Adipocyte (in vitro differentiated cells): Measurements from ENCODE around the gene UBE4A.

Experiments used
- DNase-seq: peaks from one replicate; pipeline ENCODE4 v3.0.0-alpha.2; 2015; ENCODE audit warnings: low read depth
- H3K27me3 ChIP-seq: replicated peaks from 2 replicates; pipeline ENCODE4 v1.7.0; 2013; ENCODE audit warnings: mild to moderate bottlenecking, low read length, moderate library complexity; ENCODE audit not compliant: control insufficient read depth, insufficient read depth
- H3K36me3 ChIP-seq: 2 replicates; pipeline ENCODE4 v1.7.0; 2013; ENCODE audit warnings: low read length, mild to moderate bottlenecking, moderate library complexity; ENCODE audit not compliant: control insufficient read depth, insufficient read depth, severe bottlenecking
- H3K4me1 ChIP-seq: 2 replicates; pipeline ENCODE4 v1.7.0; 2013; ENCODE audit warnings: mild to moderate bottlenecking, low read length, moderate library complexity; ENCODE audit not compliant: control insufficient read depth, insufficient read depth
- H3K4me3 ChIP-seq: 2 replicates; pipeline ENCODE4 v1.7.0; 2013; ENCODE audit warnings: mild to moderate bottlenecking, low read length, moderate library complexity
- H3K9ac ChIP-seq: 2 replicates; pipeline ENCODE4 v1.7.0; 2013; ENCODE audit warnings: mild to moderate bottlenecking, low read length, moderate library complexity
- H3K9me3 ChIP-seq: 2 replicates; pipeline ENCODE4 v1.7.0; 2013; ENCODE audit warnings: mild to moderate bottlenecking, low read length, moderate library complexity; ENCODE audit not compliant: control insufficient read depth

UBE4A gene

GRCh38 chr11:118321386-118322082 lies 37.9 kb upstream of the UBE4A start:
- Histone ChIP-seq H3K4me1 (peaks cover 3% of the 10 kb centered on the region), H3K27me3 (peaks cover 18% of the 10 kb centered on the region), H3K9me3 (peaks cover 4% of the 10 kb centered on the region), H3K4me3 (no peak overlapping the region), H3K36me3 (no peaks in the 10 kb centered on the region), H3K9ac (no peak overlapping the region)
- no peak for DNase-seq

GRCh38 chr11:118322721-118323120 lies 36.7 kb upstream of the UBE4A start:
- H3K4me1 ChIP-seq: no peaks in the 10 kb centered on the region

GRCh38 chr11:118325283-118325682 lies 34.1 kb upstream of the UBE4A start:
- H3K27me3 ChIP-seq: peaks cover 15% of the 10 kb centered on the region
- no peak overlapping the region for H3K4me3 ChIP-seq
- DNase-seq: no peak
- no peaks in the 10 kb centered on the region for H3K9me3 ChIP-seq
- no peak overlapping the region for H3K9ac ChIP-seq
- H3K36me3 ChIP-seq: no peaks in the 10 kb centered on the region
- H3K4me1 ChIP-seq: no peaks in the 10 kb centered on the region

More at GRCh38 chr11:118322721-118323120, 36.7 kb upstream of the UBE4A start:
- Histone ChIP-seq H3K27me3 (peaks cover 11% of the 10 kb centered on the region), H3K9me3 (no peaks in the 10 kb centered on the region), H3K9ac (no peak overlapping the region), H3K4me3 (no peak overlapping the region), H3K36me3 (no peaks in the 10 kb centered on the region)
- no peak for DNase-seq

GRCh38 chr11:118328745-118329144 lies 30.7 kb upstream of the UBE4A start:
- DNase-seq: no peak
- Histone ChIP-seq H3K9ac (no peak overlapping the region), H3K4me3 (no peak overlapping the region)

GRCh38 chr11:118334745-118335144 lies 24.7 kb upstream of the UBE4A start:
- Histone ChIP-seq H3K4me1 (no peaks in the 10 kb centered on the region), H3K27me3 (peaks cover 10% of the 10 kb centered on the region), H3K4me3 (no peak overlapping the region), H3K36me3 (no peaks in the 10 kb centered on the region), H3K9ac (no peak overlapping the region), H3K9me3 (no peaks in the 10 kb centered on the region)
- DNase-seq: no peak

More at GRCh38 chr11:118328745-118329144, 30.7 kb upstream of the UBE4A start:
- H3K27me3 ChIP-seq: peaks cover 8% of the 10 kb centered on the region
- H3K36me3 ChIP-seq: no peaks in the 10 kb centered on the region
- no peaks in the 10 kb centered on the region for H3K4me1 ChIP-seq
- H3K9me3 ChIP-seq: no peaks in the 10 kb centered on the region

- no peak overlapping the region for H3K9ac ChIP-seq
- H3K27me3 ChIP-seq: peaks cover 36% of the 10 kb centered on the region
- H3K9me3 ChIP-seq: no peaks in the 10 kb centered on the region
- no peak for DNase-seq
- H3K4me3 ChIP-seq: no peak overlapping the region
- no peaks in the 10 kb centered on the region for H3K4me1 ChIP-seq
- H3K36me3 ChIP-seq: no peaks in the 10 kb centered on the region
Observed at GRCh38 chr11:118338637-118339061, 20.8 kb upstream of the UBE4A start.

GRCh38 chr11:118339281-118339961 lies 20.0 kb upstream of the UBE4A start:
- Histone ChIP-seq H3K27me3 (peaks cover 44% of the 10 kb centered on the region), H3K4me3 (no peak overlapping the region), H3K9me3 (no peaks in the 10 kb centered on the region), H3K9ac (no peak overlapping the region), H3K36me3 (no peaks in the 10 kb centered on the region), H3K4me1 (no peaks in the 10 kb centered on the region)
- DNase-seq: no peak

GRCh38 chr11:118340449-118340848 lies 19.0 kb upstream of the UBE4A start:
- no peaks in the 10 kb centered on the region for H3K9me3 ChIP-seq
- H3K9ac ChIP-seq: no peak overlapping the region
- H3K4me3 ChIP-seq: no peak overlapping the region
- H3K36me3 ChIP-seq: no peaks in the 10 kb centered on the region
- no peaks in the 10 kb centered on the region for H3K4me1 ChIP-seq
- DNase-seq: no peak
- H3K27me3 ChIP-seq: peaks cover 51% of the 10 kb centered on the region

- no peak overlapping the region for H3K9ac ChIP-seq
- no peak for DNase-seq
- no peak overlapping the region for H3K4me3 ChIP-seq
Observed at GRCh38 chr11:118341261-118341660, 18.1 kb upstream of the UBE4A start.

GRCh38 chr11:118341815-118342489 lies 17.4 kb upstream of the UBE4A start:
- Histone ChIP-seq H3K4me3 (no peak overlapping the region), H3K4me1 (no peaks in the 10 kb centered on the region), H3K9ac (no peak overlapping the region), H3K36me3 (no peaks in the 10 kb centered on the region), H3K9me3 (no peaks in the 10 kb centered on the region), H3K27me3 (peaks cover 53% of the 10 kb centered on the region)
- no peak for DNase-seq

More at GRCh38 chr11:118341261-118341660, 18.1 kb upstream of the UBE4A start:
- H3K9me3 ChIP-seq: no peaks in the 10 kb centered on the region
- no peaks in the 10 kb centered on the region for H3K4me1 ChIP-seq
- peaks cover 51% of the 10 kb centered on the region for H3K27me3 ChIP-seq
- H3K36me3 ChIP-seq: no peaks in the 10 kb centered on the region

GRCh38 chr11:118342503-118343161 lies 16.8 kb upstream of the UBE4A start, which contains the start of gene CD3D:
Gene CD3D, minus strand, starts transcription at chr11:118342705. Its CDS starts 98 bp downstream, at chr11:118342607.
- no peak for DNase-seq
- H3K27me3 ChIP-seq: peaks cover 55% of the 10 kb centered on the region

More at GRCh38 chr11:118342503-118343161, 16.8 kb upstream of the UBE4A start, which contains the start of gene CD3D:
- Histone ChIP-seq H3K4me3 (no peak within 1 kb of the TSS), H3K9me3 (no peaks in the 10 kb centered on the region), H3K36me3 (no peaks in the 10 kb centered on the region), H3K9ac (no peak within 1 kb of the TSS), H3K4me1 (no peaks in the 10 kb centered on the region)
